Effector CD8-positive, alpha-beta T cell (primary cell): ENCODE measurements around the gene XBP1.
"Not testable (repeated sequence)": the region's sequence is repeated elsewhere in the genome, so short reads cannot be mapped to it uniquely, and the experiment has no call there.

Experiments
- DNase-seq: peaks from one replicate; lab custom pipeline; 2025; lab: John Stamatoyannopoulos, UW

Gene XBP1

GRCh38 chr22:28792491-28793383 lies 7.6 kb downstream of the XBP1 start:
- no peak for DNase-seq

GRCh38 chr22:28791841-28792490 lies 8.4 kb downstream of the XBP1 start:
- no peak for DNase-seq

- DNase-seq = no peak
Observed at GRCh38 chr22:28791124-28791523, 9.2 kb downstream of the XBP1 start.

- DNase-seq = no peak
Observed at GRCh38 chr22:28788601-28789000, 11.8 kb downstream of the XBP1 start.

GRCh38 chr22:28783786-28784671 lies 16.3 kb downstream of the XBP1 start:
- DNase-seq = no peak

- no peak for DNase-seq
Observed at GRCh38 chr22:28780296-28780695, 20.1 kb downstream of the XBP1 start.

GRCh38 chr22:28779833-28780232 lies 20.5 kb downstream of the XBP1 start:
- DNase-seq = no peak

GRCh38 chr22:28774378-28774777 lies 26.0 kb downstream of the XBP1 start:
- DNase-seq = no peak

- DNase-seq = no peak
Observed at GRCh38 chr22:28773461-28773867, 26.9 kb downstream of the XBP1 start.

- peak; percentile 89 for DNase-seq
Observed at GRCh38 chr22:28772633-28773460, 27.5 kb downstream of the XBP1 start, which contains the start of gene CCDC117. TSS of gene CCDC117 (plus strand) at chr22:28772695. CDS start at chr22:28772850, 155 bp downstream.

- no peak for DNase-seq
Observed at GRCh38 chr22:28771195-28771791, 29.1 kb downstream of the XBP1 start.

GRCh38 chr22:28769394-28770085 lies 30.8 kb downstream of the XBP1 start:
- no peak for DNase-seq

GRCh38 chr22:28768701-28769393 lies 31.5 kb downstream of the XBP1 start:
- no peak for DNase-seq

GRCh38 chr22:28766628-28767027 lies 33.7 kb downstream of the XBP1 start:
- no peak for DNase-seq

- not testable (repeated sequence) for DNase-seq
Observed at GRCh38 chr22:28762000-28762399, 38.4 kb downstream of the XBP1 start.

GRCh38 chr22:28761449-28761755 lies 39.0 kb downstream of the XBP1 start:
- DNase-seq = no peak

- DNase-seq = no peak
Observed at GRCh38 chr22:28759861-28760560, 40.4 kb downstream of the XBP1 start.

GRCh38 chr22:28754512-28754911 lies 45.9 kb downstream of the XBP1 start:
- DNase-seq = not testable (repeated sequence)

GRCh38 chr22:28750471-28750881 lies 49.9 kb downstream of the XBP1 start:
- DNase-seq = no peak
